B cell (primary cell): Measurements from ENCODE around the gene C2orf81. TPM values are rescaled to one million over a fixed set of nuclear protein-coding genes. Genes with fewer than 3 reads are reported as not detected.
"Not testable (repeated sequence)": the region's sequence is repeated elsewhere in the genome, so short reads cannot be mapped to it uniquely, and the experiment has no call there.

Source experiments
- ATAC-seq: fragments of 200-7000 bp; cut with Tn5 transposase; one replicate; pipeline ENCODE4 v1.10.0; 2021; ENCODE audit warnings: low read depth, mild to moderate bottlenecking, moderate number of reproducible peaks, moderate library complexity
- CTCF ChIA-PET: fragments of 350-600 bp; sonication (Branson Sonifier 250); formaldehyde crosslinking; loops from one replicate; lab custom pipeline; 2021; ENCODE audit warnings: antibody characterized with exemption, inconsistent platforms; lab: Charles Lee
- POLR2A ChIA-PET: fragments of 350-600 bp; sonication (Branson Sonifier 250); formaldehyde crosslinking; loops from one replicate; lab custom pipeline; 2021; ENCODE audit warnings: antibody characterized with exemption; lab: Charles Lee
- DNase-seq: peaks from one replicate; pipeline ENCODE4 v3.0.0; 2013
- H2AFZ ChIP-seq: 2 replicates; pipeline ENCODE4 v1.6.1; 2012; ENCODE audit warnings: mild to moderate bottlenecking, low read depth, low read length; ENCODE audit not compliant: insufficient read depth, poor library complexity, severe bottlenecking
- H3K27ac ChIP-seq, 2 donors: 1 replicate in 1 of 2; 2 replicates in 1 of 2; pipeline ENCODE4 v1.5.1; 2012 to 2013; ENCODE audit warnings: low read length in 2 of 2, mild to moderate bottlenecking in 2 of 2, moderate library complexity in 1 of 2
- H3K27me3 ChIP-seq, 4 experiments: fragments of 200-600 bp in 1 of 4; sonication (generic) in 1 of 4; replicated peaks in 1 of 4; 1 replicate in 2 of 4; 2 replicates in 2 of 4; pipeline versions ENCODE4 v1.6.1 to v1.7.0; 2013 to 2016; ENCODE audit warnings: low read length in 3 of 4, mild to moderate bottlenecking in 2 of 4, mixed read lengths in 1 of 4, moderate library complexity in 1 of 4; ENCODE audit not compliant: insufficient read depth in 4 of 4, control insufficient read depth in 3 of 4; ENCODE audit errors: control extremely low read depth in 1 of 4
- H3K36me3 ChIP-seq, 2 experiments: replicated peaks in 1 of 2; 1 replicate in 1 of 2; 2 replicates in 1 of 2; pipeline versions ENCODE4 v1.6.1 to v1.7.1; 2013; ENCODE audit warnings: low read length in 1 of 2; ENCODE audit not compliant: insufficient read depth in 2 of 2, control insufficient read depth in 1 of 2; ENCODE audit errors: control extremely low read depth in 1 of 2, extremely low read depth in 1 of 2
- H3K4me1 ChIP-seq, 2 donors: fragments of 200-600 bp in 1 of 2; sonication (generic) in 1 of 2; 1 replicate in 1 of 2; 2 replicates in 1 of 2; pipeline versions ENCODE4 v1.5.1 to v1.6.1; 2013 to 2017; ENCODE audit warnings: low read length in 2 of 2; ENCODE audit not compliant: control insufficient read depth in 2 of 2, insufficient read depth in 2 of 2
- H3K4me2 ChIP-seq: replicated peaks from 2 replicates; pipeline ENCODE3; 2012; ENCODE audit warnings: mild to moderate bottlenecking, low read depth, low read length; ENCODE audit not compliant: poor library complexity, severe bottlenecking
- H3K4me3 ChIP-seq, 5 experiments: fragments of 200-600 bp in 1 of 5; sonication (generic) in 1 of 5; 1 replicate in 3 of 5; 2 replicates in 2 of 5; pipeline versions ENCODE4 v1.5.1 to v1.7.0; 2011 to 2016; ENCODE audit warnings: low read length in 4 of 5, mild to moderate bottlenecking in 4 of 5, low read depth in 2 of 5, control low read depth in 1 of 5, moderate library complexity in 1 of 5; ENCODE audit not compliant: insufficient read depth in 1 of 5; ENCODE audit errors: control extremely low read depth in 1 of 5, extremely low read depth in 1 of 5
- H3K79me2 ChIP-seq: fragments of 200-600 bp; sonication (generic); one replicate; pipeline ENCODE4 v1.6.0; 2016; ENCODE audit warnings: low read length; ENCODE audit not compliant: control insufficient read depth, insufficient read depth
- H3K9ac ChIP-seq: fragments of 200-600 bp; sonication (generic); 2 replicates; pipeline ENCODE4 v1.6.1; 2017; ENCODE audit warnings: mild to moderate bottlenecking, low read length, moderate library complexity
- H3K9me3 ChIP-seq, 3 donors: one replicate each; pipeline versions ENCODE4 v1.6.1 to v1.7.1; 2013; ENCODE audit warnings: low read length in 2 of 3; ENCODE audit not compliant: control insufficient read depth in 2 of 3, insufficient read depth in 1 of 3; ENCODE audit errors: control extremely low read depth in 1 of 3
- H4K20me1 ChIP-seq: 2 replicates; pipeline ENCODE4 v1.6.0; 2012; ENCODE audit warnings: mild to moderate bottlenecking, low read length; ENCODE audit not compliant: insufficient read depth, control insufficient read depth, poor library complexity, severe bottlenecking
- H3K27ac Mint-ChIP-seq: one replicate; pipeline ENCODE4 v1.8.0; 2021; ENCODE audit warnings: mixed read lengths
- H3K27me3 Mint-ChIP-seq: one replicate; pipeline ENCODE4 v1.8.0; 2021; ENCODE audit warnings: mixed read lengths
- H3K4me1 Mint-ChIP-seq: one replicate; pipeline ENCODE4 v1.8.0; 2021; ENCODE audit warnings: mixed read lengths
- H3K4me3 Mint-ChIP-seq: one replicate; pipeline ENCODE4 v1.8.0; 2021; ENCODE audit warnings: mixed read lengths
- H3K9me3 Mint-ChIP-seq: one replicate; pipeline ENCODE4 v1.8.0; 2022; ENCODE audit warnings: mixed read lengths; ENCODE audit not compliant: insufficient read depth
- EZH2 ChIP-seq: IDR thresholded peaks from 2 replicates; pipeline ENCODE4 v1.6.1; 2012; ENCODE audit warnings: borderline replicate concordance, low read depth, mild to moderate bottlenecking, moderate library complexity, low read length; ENCODE audit not compliant: insufficient read depth, poor library complexity, severe bottlenecking
- WGBS: methylation state at CpG from one replicate; pipeline ENCODE4 v1.1.5; 2013; ENCODE audit warnings: missing lambda C conversion rate; ENCODE audit not compliant: insufficient coverage; 5-methylcytosine and 5-hydroxymethylcytosine counted together
- intact Hi-C: fragments of 100-400 bp; cut with micrococcal nuclease; formaldehyde crosslinking; loops from one replicate; pipeline ENCODE4 v1.10.0; 2022
- polyA plus RNA-seq: library from polyadenylated mRNA; depleted of rRNA; stranded (reverse); fragments of >200 nt; gene quantifications from 2 replicates; pipeline ENCODE4 v1.2.3, GENCODE V29; 2012
- total RNA-seq, 2 donors: library from RNA; stranded (reverse); fragments of 120-200 nt in 1 of 2; gene quantifications; 1 replicate in 1 of 2; 2 replicates in 1 of 2; pipeline versions ENCODE4 v1.2.3 to v1.2.4, GENCODE V29; 2013 to 2022
- TF ChIP-seq, protein P1 (sequence below): fragments of 200-600 bp; IDR thresholded peaks from one replicate; pipeline ENCODE4 v1.8.0; 2022; ENCODE audit warnings: antibody characterized with exemption, mild to moderate bottlenecking

The C2orf81 gene
- total and polyA plus RNA-seq, 2 donors (not counting 1 experiment from before 2014, with no cell fraction given), result 5.4 to 8.6 TPM

DNA sequence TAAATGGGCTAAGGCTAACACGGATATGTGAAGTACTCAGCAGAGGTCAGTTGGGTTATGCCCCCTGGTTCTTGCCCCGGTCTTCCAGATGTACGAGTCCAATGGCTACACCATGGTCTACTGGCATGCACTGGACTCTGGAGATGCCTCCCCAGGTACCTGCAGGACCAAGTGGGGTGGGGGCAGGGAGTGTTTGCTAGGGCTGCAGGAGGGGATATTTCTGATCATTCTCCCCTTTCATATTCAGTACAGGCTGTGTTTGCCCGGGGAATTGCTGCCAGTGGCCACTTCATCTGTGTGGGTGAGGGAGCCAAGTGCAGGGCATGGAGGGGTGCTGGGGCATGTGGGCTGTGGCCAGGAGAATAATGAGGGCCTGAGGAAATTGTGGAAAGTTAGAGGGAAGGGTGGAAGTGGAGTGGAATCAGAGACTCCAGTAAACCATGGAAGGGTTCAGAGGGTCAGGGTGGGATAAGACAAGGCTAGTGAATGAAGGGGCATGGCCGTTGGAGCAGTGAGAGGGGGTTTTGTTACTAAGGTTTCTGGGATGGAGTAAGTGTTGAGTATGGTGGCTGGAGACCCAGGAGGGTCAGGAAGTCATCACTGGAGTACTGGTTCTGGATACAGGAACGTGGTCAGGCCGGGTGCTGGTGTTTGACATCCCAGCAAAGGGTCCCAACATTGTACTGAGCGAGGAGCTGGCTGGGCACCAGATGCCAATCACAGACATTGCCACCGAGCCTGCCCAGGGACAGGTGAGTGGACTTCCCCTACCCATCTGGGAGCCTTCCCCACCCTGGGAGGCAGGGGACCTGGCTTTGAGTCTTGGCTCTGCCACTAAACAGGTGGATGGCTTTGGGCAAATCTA lies 2.0 kb upstream of the C2orf81 start:
- Histone ChIP-seq H3K9ac (no peak overlapping the region), H3K4me2 (no peak overlapping the region)
- peaks cover 32% of the 10 kb centered on the region for H3K4me1 Mint-ChIP-seq

DNA sequence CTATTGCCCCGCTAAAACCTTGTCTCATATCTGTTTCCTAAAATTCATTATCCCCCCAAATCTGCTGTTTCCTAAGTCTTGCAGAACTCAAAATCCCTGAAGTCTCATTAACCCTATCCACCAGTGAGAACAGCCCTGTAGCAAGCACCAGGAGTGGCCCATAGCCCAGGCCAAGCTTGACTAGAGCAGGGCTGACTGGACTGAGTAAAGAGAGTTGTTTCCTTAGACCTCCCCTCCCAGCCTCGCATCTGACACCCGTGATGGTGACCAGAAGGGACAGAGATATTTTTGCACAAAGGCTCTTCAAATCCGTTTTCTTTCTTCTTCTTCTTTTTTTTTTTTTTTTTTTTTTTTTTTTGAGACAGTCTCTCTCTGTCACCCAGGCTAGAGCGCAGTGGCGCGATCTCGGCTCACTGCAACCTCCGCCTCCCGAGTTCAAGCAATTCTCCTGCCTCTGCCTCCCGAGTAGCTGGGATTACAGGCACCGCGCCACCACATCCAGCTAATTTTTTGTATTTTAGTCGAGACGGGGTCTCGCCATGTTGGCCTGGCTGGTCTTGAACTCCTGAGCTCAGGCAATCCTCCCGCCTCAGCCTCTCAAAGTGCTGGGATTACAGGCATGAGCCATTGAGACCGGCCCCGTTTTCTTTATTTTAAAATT lies 846 bp downstream of the C2orf81 start:
- CTCF ChIA-PET, result interaction anchor here (0.7 to 2.1 kb wide), 7 partner anchors 19 to 598 kb away, joined by 3 to 10 read pairs (median 4); partner anchors contain the start of genes INO80B and WBP1
- Histone ChIP-seq H3K4me3 (peak overlapping the region in 4 of 5 experiments; percentile 77 to 98 (median 93)), H3K4me1 (peaks cover 32 to 48% of the 10 kb centered on the region in 2 donors), H3K27ac (peak overlapping the region; percentile 94), H3K4me2 (peak overlapping the region; percentile 86), H3K36me3 (peaks cover 0 to 11% of the 10 kb centered on the region in 2 experiments), H2AFZ (peak overlapping the region; percentile 71), H3K9ac (peak overlapping the region; percentile 84)
- H3K9me3 Mint-ChIP-seq, DNase-seq, H3K27me3 ChIP-seq, H3K79me2 ChIP-seq, ATAC-seq, H3K9me3 ChIP-seq, H3K27me3 Mint-ChIP-seq, H4K20me1 ChIP-seq: not testable (repeated sequence)
- H3K4me1 Mint-ChIP-seq, result peaks cover 49% of the 10 kb centered on the region
- peak overlapping the region; percentile 99 for H3K27ac Mint-ChIP-seq
- H3K4me3 Mint-ChIP-seq, result peak overlapping the region; percentile 98
- POLR2A ChIA-PET, result interaction anchor here (0.8 to 2.0 kb wide), 5 partner anchors 10 to 242 kb away, joined by 3 to 19 read pairs (median 4); partner anchors contain the start of genes MOB1A and WBP1
- intact Hi-C loops, result loop anchor here (1.0 to 2.0 kb wide), 7 partner anchors 20 to 222 kb away; partner anchors contain the start of genes AUP1, CCDC142, HTRA2 and MTHFD2
- WGBS, result 88% methylated on average over 14 of the region's 19 CpGs

More for the DNA sequence above, 2.0 kb upstream of the C2orf81 start:
- Histone ChIP-seq H3K4me3 (no peak overlapping the region), H3K27me3 (no peaks in the 10 kb centered on the region), H3K9me3 (no peaks in the 10 kb centered on the region), H3K4me1 (peaks cover 22 to 31% of the 10 kb centered on the region in 2 donors), H3K36me3 (peaks cover 0 to 11% of the 10 kb centered on the region in 2 experiments), H2AFZ (no peak overlapping the region), H3K27ac (no peak overlapping the region), H3K79me2 (no peaks in the 10 kb centered on the region), H4K20me1 (no peaks in the 10 kb centered on the region)
- Mint-ChIP-seq H3K27me3 (no peaks in the 10 kb centered on the region), H3K9me3 (no peaks in the 10 kb centered on the region), H3K27ac (no peak overlapping the region), H3K4me3 (peak overlapping the region; percentile 98)
- TF ChIP-seq, protein P1, sequence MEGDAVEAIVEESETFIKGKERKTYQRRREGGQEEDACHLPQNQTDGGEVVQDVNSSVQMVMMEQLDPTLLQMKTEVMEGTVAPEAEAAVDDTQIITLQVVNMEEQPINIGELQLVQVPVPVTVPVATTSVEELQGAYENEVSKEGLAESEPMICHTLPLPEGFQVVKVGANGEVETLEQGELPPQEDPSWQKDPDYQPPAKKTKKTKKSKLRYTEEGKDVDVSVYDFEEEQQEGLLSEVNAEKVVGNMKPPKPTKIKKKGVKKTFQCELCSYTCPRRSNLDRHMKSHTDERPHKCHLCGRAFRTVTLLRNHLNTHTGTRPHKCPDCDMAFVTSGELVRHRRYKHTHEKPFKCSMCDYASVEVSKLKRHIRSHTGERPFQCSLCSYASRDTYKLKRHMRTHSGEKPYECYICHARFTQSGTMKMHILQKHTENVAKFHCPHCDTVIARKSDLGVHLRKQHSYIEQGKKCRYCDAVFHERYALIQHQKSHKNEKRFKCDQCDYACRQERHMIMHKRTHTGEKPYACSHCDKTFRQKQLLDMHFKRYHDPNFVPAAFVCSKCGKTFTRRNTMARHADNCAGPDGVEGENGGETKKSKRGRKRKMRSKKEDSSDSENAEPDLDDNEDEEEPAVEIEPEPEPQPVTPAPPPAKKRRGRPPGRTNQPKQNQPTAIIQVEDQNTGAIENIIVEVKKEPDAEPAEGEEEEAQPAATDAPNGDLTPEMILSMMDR, result no peak
- no peak for TF ChIP-seq EZH2
- intact Hi-C loops, result no loop called here
- DNase-seq (no peak), ATAC-seq (no peak)
- WGBS, result 92% methylated on average over 6 of the region's 9 CpGs
- ChIA-PET POLR2A (no interaction called here), CTCF (no interaction called here)
